Hepatocyte (in vitro differentiated cells): ENCODE results near the gene TMEM203. TPM values are rescaled to one million over a fixed set of nuclear protein-coding genes. Genes with fewer than 3 reads are reported as not detected.

ENCODE experiments used
- DNase-seq: peaks from one replicate; pipeline ENCODE4 v3.0.0-alpha.2; 2016; ENCODE audit warnings: low spot score
- H2AFZ ChIP-seq: fragments of 200-600 bp; sonication (generic); 2 replicates; pipeline ENCODE4 v1.6.0; 2016; ENCODE audit warnings: antibody characterized with exemption, mild to moderate bottlenecking
- H3K27ac ChIP-seq: fragments of 200-600 bp; sonication (generic); 2 replicates; pipeline ENCODE4 v1.5.1; 2016; ENCODE audit warnings: mild to moderate bottlenecking
- H3K27me3 ChIP-seq: fragments of 200-600 bp; sonication (generic); 2 replicates; pipeline ENCODE4 v1.6.1; 2016
- H3K36me3 ChIP-seq: fragments of 200-600 bp; sonication (generic); replicated peaks from 2 replicates; pipeline ENCODE4 v1.5.1; 2016; ENCODE audit warnings: low read depth; ENCODE audit not compliant: insufficient read depth
- H3K4me1 ChIP-seq: fragments of 200-600 bp; sonication (generic); 2 replicates; pipeline ENCODE4 v1.5.1; 2016; ENCODE audit warnings: mild to moderate bottlenecking, moderate library complexity; ENCODE audit not compliant: insufficient read depth
- H3K4me2 ChIP-seq: fragments of 200-600 bp; sonication (generic); 2 replicates; pipeline ENCODE4 v1.6.0; 2016
- H3K4me3 ChIP-seq: fragments of 200-600 bp; sonication (generic); 2 replicates; pipeline ENCODE4 v1.5.1; 2016; ENCODE audit warnings: mild to moderate bottlenecking
- H3K79me2 ChIP-seq: fragments of 200-600 bp; sonication (generic); 2 replicates; pipeline ENCODE4 v1.6.0; 2017; ENCODE audit warnings: mild to moderate bottlenecking
- H3K9me2 ChIP-seq: fragments of 200-600 bp; sonication (generic); replicated peaks from 2 replicates; pipeline ENCODE4 v1.6.0; 2017; ENCODE audit warnings: mild to moderate bottlenecking; ENCODE audit not compliant: insufficient read depth
- H3K9me3 ChIP-seq: fragments of 200-600 bp; sonication (generic); 2 replicates; pipeline ENCODE4 v1.5.1; 2016; ENCODE audit warnings: low read depth, mild to moderate bottlenecking
- H4K20me1 ChIP-seq: fragments of 200-600 bp; sonication (generic); 2 replicates; pipeline ENCODE4 v1.6.0; 2016; ENCODE audit warnings: mild to moderate bottlenecking; ENCODE audit not compliant: insufficient read depth, poor library complexity, severe bottlenecking
- CTCF ChIP-seq: fragments of 200-600 bp; sonication (generic); IDR thresholded peaks from 2 replicates; pipeline ENCODE4 v1.5.1; 2016; ENCODE audit warnings: antibody characterized with exemption, mild to moderate bottlenecking; ENCODE audit not compliant: poor library complexity
- EZH2 ChIP-seq: fragments of 200-600 bp; sonication (generic); IDR thresholded peaks from 2 replicates; pipeline ENCODE4 v1.6.1; 2016; ENCODE audit warnings: antibody characterized with exemption, mild to moderate bottlenecking, borderline replicate concordance
- EZH2phosphoT487 ChIP-seq: fragments of 200-600 bp; sonication (generic); IDR thresholded peaks from one replicate; pipeline ENCODE4 v1.6.1; 2018; ENCODE audit warnings: antibody characterized with exemption, mild to moderate bottlenecking, low read depth, moderate library complexity; ENCODE audit not compliant: unreplicated experiment, severe bottlenecking
- WGBS: methylation state at CpG from one replicate; pipeline ENCODE4 v1.1.6; 2016; ENCODE audit warnings: low lambda C conversion rate; ENCODE audit errors: missing lambda C conversion rate; 5-methylcytosine and 5-hydroxymethylcytosine counted together
- polyA plus RNA-seq: library from polyadenylated mRNA; unstranded; fragments of >200 nt; fragmentation: Nextera tagmentation; extraction: Ambion mirVana; gene quantifications from 2 replicates; pipeline ENCODE4 v1.2.1, GENCODE V29; 2016
- total RNA-seq: library from RNA; depleted of rRNA; stranded (reverse); fragments of >200 nt; gene quantifications from 2 replicates; pipeline ENCODE4 v1.2.3, GENCODE V29; 2014

TMEM203 gene
- total and polyA plus RNA-seq, 2 experiments from 2014 or later: 37.6 to 60.7 TPM

- WGBS: 92% methylated on average over 9 of the region's 10 CpGs
- Histone ChIP-seq H3K79me2 (peaks cover 88% of the 10 kb centered on the region), H3K9me2 (no peaks in the 10 kb centered on the region)
Measured at GRCh38 chr9:137192448-137192780, 13.0 kb downstream of the TMEM203 start.

DNA sequence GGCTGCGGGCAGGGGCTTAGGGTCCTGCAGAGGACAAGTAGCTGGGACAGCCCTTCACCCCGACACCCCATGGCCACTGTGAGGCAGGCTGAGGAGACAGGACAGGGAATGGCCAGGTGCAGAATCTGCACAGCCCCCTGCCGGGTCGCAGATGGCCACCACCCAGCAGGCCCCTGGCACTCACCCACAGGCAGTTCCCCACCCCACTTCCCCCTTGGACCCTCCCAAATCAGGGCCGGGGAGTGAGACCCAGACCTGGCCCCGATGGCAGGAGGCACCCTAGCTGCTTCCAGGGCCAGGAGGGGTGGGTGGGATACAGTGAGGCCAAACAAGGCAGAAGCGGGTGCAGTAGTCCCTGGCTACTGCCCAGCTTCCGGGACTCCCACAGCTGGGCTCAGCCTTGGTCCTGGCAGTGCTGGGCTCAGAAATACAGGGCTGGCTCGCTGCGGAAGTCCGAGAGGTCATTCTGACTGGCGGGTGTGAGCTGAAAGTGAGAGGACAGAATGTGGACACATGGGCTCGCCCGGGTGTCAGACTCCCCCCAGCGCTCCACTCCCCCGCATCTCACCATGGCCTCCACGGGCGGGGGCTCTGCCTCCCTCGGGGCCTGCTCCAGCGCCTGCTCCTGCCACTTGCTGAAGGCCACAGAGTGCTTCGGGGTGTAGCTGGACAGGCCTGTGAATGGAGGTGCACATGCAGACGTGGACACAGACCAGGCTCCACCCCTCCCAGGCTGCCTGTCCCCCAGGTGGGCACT, 13.6 kb downstream of the TMEM203 start:
- TF ChIP-seq CTCF: no peak
- TF ChIP-seq EZH2phosphoT487: no peak
- no peak for TF ChIP-seq EZH2
- H3K36me3 ChIP-seq: no peaks in the 10 kb centered on the region
- no peak overlapping the region for H3K4me3 ChIP-seq
- H3K9me2 ChIP-seq: no peaks in the 10 kb centered on the region
- H2AFZ ChIP-seq: no peak overlapping the region
- no peak for DNase-seq
- peaks cover 41% of the 10 kb centered on the region for H3K4me1 ChIP-seq
- 92% methylated on average over 20 of the region's 22 CpGs for WGBS
- peaks cover 88% of the 10 kb centered on the region for H3K79me2 ChIP-seq
- H3K4me2 ChIP-seq: no peak overlapping the region
- H3K27me3 ChIP-seq: no peaks in the 10 kb centered on the region
- H3K27ac ChIP-seq: no peak overlapping the region
- no peaks in the 10 kb centered on the region for H3K9me3 ChIP-seq
- H4K20me1 ChIP-seq: peaks cover 59% of the 10 kb centered on the region

More at GRCh38 chr9:137192448-137192780, 13.0 kb downstream of the TMEM203 start:
- TF ChIP-seq EZH2: no peak
- no peak for TF ChIP-seq CTCF
- TF ChIP-seq EZH2phosphoT487: no peak
- Histone ChIP-seq H3K4me2 (no peak overlapping the region), H3K9me3 (no peaks in the 10 kb centered on the region), H3K4me1 (peaks cover 37% of the 10 kb centered on the region), H3K27ac (no peak overlapping the region), H3K4me3 (no peak overlapping the region), H4K20me1 (peaks cover 60% of the 10 kb centered on the region), H3K27me3 (no peaks in the 10 kb centered on the region), H3K36me3 (no peaks in the 10 kb centered on the region), H2AFZ (no peak overlapping the region)
- DNase-seq: no peak

DNA sequence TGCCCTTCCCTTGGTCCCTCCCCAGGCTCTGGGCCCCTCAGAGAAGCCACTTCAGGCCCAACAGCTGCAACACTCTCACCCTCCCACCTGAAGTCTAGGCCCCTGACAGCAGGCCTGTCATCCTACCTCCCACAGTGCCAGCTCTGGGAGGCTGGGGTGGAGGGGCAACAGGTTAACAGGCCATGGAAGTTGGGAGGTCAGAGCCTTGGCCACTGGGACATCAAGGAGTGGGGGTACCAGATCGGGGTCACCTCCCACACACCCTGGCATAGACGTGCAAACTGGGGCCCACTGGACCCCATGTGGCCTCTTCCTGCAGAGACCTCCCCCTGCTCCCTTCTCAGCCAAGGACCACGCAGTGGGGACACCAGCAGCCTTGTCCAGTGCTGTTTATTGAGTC, 14.2 kb downstream of the TMEM203 start:
- TF ChIP-seq EZH2phosphoT487 (no peak), CTCF (no peak), EZH2 (no peak)
- Histone ChIP-seq H3K9me2 (no peaks in the 10 kb centered on the region), H3K9me3 (no peaks in the 10 kb centered on the region), H3K4me3 (no peak overlapping the region), H3K27ac (no peak overlapping the region), H4K20me1 (peaks cover 54% of the 10 kb centered on the region), H3K79me2 (peaks cover 87% of the 10 kb centered on the region), H2AFZ (no peak overlapping the region), H3K36me3 (no peaks in the 10 kb centered on the region), H3K4me2 (no peak overlapping the region), H3K4me1 (peaks cover 41% of the 10 kb centered on the region), H3K27me3 (no peaks in the 10 kb centered on the region)
- 94% methylated on average over 3 of the region's 3 CpGs for WGBS
- no peak for DNase-seq
